Measurements from ENCODE around the gene LHFPL2. TPM values are rescaled to one million over a fixed set of nuclear protein-coding genes. Genes with fewer than 3 reads are reported as not detected.
A peak's percentile ranks its signal among the peaks of the same experiment; 100 is the strongest.

Gene LHFPL2
- total RNA-seq, 1 donor from 2014 or later = 31.2 TPM

DNA sequence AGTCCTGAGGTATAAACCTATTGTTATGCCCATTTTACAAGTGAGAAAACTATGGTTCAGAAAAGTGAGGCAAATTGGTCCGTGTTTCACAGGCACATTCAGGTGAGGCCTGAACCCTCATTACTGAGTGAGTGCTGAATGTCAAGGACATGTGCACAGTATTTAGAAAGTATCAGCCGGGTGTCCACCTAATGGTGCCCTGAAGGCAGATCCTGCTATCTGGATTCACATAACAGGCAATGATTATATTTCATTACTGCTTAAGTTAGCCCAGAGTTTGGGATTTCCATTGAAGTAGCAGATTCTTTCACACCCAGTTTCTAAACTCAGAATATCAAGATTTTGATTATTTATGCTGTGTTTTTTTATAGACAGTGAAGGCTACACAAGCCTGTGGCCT lies 142.7 kb downstream of the LHFPL2 start:
- no peak for DNase-seq (ENCODE audit: low read depth in 2 of 2)

DNA sequence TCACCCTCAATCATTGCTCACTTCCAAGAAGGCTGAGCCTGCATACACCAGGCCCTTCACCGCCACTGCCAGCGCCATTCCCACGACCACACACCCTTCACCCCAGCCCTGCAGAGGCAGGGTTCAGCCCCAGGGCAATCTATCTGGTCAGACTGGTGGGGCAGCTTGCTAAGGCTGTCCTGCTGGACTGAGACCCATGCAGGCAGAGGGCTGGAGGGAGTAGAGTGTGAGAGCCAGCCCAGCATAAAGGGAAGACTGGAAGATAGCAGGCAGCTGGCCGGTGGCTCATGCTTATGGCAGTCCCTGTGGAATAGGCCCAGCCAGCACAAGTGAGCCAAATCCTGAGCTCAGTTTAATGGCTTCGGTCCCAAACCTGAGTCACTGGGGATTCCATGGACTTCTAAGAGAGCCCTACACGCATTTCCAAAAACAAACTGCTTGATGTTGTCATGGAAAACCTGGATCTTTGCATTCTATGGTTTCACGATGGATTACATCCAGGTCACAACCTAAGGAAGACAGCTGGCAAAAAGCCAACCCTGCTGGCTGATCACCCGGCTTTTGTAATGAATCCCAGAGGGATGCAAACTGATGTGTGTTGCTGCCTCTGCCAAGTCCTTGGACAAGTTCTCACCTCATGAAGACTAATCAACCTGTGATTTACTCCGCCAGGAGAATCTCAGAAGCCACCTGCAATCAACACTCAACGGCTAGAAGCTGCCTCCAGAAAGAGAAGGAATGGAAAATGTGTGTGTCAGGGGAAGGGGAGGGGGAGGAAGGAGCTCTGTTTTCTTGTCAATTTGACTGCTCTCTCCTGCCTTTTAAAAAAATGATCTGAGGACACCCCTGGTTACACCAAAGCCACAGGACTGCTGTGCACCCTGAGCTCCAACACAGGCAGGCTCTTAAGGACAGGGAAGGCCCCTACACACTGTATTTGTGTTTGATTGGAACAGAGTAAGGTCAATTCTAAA lies 143.6 kb downstream of the LHFPL2 start:
- DNase-seq (ENCODE audit: low read depth in 2 of 2) = peak; percentile 100

DNA sequence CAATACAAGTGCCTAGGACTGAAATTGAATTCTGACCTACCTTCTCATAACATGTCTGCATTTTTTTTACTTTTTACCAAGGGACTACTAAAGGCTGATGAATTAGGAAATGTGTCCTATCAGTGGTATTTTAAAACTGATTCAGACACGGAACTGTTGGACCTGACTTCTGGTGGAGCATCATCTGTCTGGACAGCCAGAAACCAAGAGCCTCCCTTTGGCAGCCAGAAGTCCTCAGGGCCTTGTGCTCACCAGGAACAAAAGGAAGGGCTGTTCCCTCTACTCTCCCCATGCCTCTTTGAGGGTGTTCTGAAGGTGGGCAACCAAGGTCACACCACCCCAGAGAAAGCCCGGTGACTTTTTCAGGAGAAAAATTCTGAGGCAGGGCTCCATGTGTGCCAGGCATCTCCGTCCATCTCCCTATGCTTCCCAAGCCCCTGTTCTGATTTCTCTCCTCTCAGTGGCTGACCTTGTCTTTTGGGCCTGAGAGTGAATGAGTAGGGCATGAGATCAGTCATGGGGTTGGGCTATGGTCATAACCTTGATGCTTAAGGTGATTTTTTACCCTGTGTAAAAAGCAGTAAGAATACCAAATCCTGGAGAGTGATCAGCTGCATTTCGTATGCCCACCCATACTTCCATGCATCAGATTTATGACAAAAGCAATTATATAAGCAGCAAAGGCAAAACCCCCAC lies 144.5 kb downstream of the LHFPL2 start:
- DNase-seq (ENCODE audit: low read depth in 2 of 2) = no peak

DNA sequence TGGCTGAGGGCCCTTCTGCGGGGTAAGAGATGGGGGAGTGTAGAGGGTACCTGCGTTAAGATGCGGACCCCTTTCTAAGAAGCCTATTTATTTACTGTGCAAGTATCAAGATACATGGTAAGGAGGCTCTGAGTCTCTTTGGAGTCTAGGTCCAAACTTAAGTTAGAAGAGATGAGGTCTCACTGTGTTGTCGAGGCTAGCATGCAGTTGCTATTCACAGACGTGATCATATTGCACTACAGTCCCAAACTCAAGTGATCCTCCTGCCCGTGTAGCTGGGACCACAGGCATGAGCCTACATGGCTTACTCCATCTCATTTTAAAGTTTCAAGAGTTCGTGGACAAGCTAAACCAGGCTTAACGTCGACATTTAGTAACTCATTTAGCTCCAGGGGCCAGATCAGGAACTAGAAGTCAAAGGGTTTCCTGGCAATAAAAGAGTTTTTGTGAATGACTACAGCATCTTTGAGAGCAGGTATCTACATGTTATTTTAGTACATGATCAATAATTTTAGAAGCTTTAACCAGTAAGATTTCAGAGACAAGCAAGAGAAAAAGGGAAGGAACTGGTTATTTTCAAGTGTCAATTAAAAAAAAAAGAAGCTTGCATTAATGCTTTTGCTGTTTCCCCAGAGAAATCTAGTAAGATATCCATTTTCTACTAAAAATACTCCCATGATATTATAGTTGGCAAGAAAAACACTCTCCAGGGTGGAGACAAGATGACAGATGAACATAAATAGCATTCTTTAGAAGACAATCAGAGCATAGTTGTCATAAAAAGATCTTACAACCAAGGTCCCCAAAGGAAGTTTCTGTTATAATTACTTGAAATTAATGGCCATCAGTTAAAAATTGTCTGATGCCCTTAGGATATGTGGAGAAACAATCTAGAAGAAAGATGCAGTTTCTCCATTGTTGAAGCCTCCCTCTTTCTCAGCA lies 146.9 kb downstream of the LHFPL2 start:
- peak in 1 of 2 donors; percentile 45 for DNase-seq (ENCODE audit: low read depth in 2 of 2)

DNA sequence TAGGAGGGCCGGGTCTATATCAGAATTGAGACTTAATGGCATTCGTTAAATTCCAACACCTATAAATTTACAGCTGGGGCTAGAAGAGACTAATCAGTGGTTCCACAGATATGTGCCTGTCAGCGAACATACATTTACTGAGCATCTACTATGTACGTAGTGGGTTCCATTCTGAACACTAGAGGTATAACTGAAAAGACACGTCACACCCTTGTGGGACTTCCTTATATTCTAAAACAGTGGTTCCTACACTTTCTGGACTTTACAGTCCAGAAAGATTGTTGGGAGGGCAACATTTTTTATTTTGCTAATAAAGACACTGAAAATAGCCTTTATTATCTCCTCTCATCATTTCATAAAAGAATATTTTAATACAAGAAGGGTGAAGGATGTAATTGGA lies 147.7 kb downstream of the LHFPL2 start:
- no peak for DNase-seq (ENCODE audit: low read depth in 2 of 2)

DNA sequence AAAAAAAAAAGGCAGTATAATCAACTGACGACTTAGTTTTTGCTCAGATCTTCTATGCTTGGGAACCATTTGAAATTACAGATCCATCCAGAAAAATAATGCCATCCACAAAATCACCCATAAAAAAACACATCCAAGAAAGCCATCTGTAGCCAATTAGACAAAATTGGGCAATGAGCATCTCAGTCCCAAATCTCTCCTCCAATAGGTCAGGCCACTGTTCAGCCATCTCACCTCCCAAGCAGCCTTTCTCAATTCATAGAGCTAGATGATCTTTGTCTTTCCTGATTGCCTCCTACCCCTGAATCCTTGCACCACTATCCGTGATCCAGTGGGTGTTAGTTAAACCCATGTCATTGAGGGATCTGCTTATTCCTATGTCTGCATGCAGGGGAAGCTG lies 148.5 kb downstream of the LHFPL2 start:
- DNase-seq (ENCODE audit: low read depth in 2 of 2) = no peak

DNA sequence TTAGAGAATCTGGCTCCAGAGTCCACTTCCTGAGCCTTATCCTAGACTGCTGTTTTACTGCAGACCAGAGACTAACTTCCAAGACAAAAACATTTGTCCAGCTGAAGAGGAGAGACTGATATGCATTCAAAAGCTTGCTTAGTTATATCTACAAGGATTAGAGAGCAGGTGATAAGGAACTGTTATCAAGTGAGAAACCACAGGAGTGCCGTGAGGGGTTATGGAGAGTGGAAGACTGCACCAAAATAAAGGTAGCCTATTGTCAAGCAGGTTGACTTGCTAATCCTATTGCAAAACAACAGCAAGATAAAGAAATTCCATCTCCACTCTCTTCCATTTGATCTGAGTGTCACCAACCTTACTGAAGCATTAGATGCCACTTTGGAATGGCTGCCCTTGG lies 149.1 kb downstream of the LHFPL2 start:
- DNase-seq (ENCODE audit: low read depth in 2 of 2) = no peak

DNA sequence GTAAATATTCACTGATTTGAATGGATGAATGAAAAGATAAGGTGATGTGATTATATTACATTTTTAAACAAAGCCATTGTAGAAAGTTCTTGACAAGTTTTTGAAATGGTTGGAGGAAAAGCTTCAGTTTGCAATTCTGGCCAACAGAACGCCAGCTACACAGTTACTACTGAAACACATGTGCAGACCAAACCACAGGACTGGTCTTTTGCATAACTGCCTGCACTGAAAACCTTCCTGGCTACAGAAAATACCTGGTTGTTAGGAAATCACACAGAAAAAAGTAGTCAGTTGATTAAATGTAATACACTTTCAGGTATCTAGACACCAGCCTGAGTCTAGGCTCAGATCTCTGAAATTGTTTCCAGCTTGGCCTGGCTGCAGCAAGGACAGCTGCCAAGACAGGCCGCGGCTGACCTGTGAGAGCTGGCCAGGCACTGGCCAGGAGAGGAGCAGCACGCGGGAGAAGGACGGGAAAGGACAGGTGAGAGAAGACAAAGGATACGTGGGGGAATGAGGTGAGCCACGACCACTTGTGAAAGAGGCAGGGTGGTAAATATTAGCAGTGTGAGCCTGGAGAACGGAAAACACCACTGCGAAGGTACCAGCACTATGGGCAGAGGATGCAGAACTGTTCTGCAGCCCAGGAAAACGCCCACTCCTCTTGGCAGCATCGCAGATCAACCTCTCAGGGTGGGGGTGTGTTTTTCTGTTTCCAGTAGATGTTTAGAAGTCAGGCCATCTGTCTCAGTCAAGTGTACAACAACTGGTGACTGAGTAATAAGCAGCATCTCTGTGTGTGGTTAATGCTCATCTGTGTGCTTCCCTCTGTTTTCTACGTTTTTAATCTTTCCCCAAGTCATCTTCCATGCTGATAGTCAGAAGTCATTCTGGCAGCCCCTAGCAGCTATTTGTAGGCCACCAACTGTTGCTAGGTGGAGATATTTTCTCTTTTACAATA lies 150.7 kb downstream of the LHFPL2 start:
- DNase-seq (ENCODE audit: low read depth in 2 of 2) = no peak

DNA sequence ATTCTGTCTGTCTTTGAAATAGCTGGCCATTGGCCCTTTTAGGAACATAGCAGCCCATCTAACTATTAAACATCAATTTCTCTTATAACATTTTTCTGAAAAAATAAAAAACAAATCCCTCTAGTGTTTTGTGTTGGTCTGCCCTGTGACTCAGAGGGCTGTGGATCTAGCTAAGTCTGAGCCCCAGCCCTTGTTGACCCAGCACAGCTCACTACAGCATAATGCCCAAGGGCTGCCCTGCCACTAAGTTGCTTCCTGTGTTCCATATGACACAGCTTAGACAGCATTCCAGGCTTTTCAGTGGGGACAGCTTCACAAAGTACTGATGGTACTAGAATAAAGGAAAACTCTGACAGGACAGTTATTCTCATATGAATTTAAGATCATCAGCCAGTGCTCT lies 152.2 kb downstream of the LHFPL2 start:
- DNase-seq (ENCODE audit: low read depth in 2 of 2) = peak; percentile 69 to 78

DNA sequence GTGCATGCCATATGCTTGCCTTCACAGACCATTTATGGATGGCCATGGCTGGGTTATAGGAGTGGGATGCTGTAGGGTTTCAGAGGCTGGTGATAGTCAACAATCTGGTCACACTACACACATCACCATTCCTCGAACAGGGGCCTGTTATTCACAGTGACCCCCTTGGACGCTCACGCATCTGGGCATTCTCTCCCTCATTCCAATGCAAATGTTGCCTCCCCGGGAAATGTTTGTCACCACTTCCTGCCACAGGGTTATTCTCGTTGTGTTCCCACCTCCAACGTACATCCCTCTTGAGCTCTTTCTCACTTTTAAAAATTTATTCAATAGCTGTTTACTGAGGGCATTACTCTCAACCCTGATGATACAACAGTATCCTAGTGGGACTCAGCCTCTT lies 152.8 kb downstream of the LHFPL2 start:
- DNase-seq (ENCODE audit: low read depth in 2 of 2) = peak; percentile 58 to 72

DNA sequence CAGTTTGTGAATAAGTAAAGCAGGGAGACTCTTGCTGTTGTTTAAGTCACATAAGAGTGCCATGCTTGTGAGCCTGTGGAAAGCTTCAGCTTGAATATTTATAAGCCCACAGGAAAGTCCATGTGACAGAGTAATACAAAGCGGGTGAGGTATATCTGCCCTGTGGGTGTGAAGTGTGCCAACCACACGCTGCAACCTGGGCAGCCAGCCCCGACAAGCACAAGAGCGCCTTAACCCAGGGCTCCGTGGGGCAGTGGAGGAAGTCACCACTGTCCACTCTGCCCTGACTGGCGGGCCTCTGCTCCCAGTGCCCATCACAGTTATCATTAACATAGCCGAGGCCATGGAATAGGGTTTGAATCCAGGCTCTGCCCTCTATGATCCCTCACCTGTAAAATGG lies 155.9 kb downstream of the LHFPL2 start:
- no peak for DNase-seq (ENCODE audit: low read depth in 2 of 2)

DNA sequence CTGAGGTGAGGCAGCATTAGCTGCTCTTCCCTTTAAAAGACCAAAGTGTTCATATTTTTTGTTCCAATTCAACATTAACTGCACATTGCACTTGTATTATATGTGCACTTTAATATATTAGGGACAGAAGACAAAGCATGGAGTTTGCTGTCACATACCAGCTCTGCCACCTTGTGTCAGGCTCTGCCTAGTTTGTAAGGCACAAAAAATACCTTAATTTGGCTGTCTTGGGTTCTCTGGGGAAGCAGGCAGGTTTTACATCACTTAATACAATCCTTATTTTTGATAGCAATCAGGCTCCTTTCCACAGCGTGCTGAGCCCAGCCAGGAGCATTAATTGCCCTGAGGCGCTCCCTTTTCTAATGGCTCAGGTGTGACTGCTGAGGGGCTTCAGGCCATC lies 156.3 kb downstream of the LHFPL2 start:
- DNase-seq (ENCODE audit: low read depth in 2 of 2) = no peak

DNA sequence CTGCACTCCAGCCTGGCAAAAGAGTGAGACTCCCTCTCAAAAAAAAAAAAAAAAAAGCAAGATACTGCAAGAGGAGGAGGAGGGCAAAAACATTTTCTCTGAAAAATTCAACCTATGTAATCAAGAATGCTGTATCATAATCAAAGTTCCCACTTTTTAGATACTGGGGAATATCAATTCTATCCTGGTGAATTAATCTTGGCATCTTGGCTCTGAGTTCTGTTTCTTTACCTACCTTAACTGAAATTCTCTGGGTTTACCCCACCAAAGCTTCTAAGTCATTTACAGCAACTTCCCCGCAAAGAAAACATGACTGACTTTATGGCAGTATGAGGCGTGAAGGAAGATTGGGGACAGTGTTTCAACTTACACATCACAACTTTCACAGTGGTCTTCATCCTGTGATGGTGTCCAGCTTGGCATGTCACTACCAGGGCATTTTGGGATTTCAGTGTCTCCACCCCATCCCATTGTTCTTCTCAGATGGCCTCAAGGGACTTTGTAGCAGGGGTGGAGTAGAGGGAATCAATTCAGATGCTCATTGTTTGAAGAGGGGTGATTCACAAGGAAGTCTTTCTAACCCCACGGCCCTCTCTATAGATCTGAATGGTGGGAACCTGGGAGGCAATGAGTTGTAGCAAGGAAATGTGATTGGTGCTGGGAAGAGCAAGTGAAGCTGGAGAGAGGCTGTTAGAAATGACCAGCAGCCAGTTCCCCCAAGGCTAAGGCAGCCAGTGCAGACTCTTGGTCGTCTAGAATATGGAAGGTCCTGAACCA lies 157.7 kb downstream of the LHFPL2 start:
- peak in 1 of 2 donors; percentile 77 for DNase-seq (ENCODE audit: low read depth in 2 of 2)

DNA sequence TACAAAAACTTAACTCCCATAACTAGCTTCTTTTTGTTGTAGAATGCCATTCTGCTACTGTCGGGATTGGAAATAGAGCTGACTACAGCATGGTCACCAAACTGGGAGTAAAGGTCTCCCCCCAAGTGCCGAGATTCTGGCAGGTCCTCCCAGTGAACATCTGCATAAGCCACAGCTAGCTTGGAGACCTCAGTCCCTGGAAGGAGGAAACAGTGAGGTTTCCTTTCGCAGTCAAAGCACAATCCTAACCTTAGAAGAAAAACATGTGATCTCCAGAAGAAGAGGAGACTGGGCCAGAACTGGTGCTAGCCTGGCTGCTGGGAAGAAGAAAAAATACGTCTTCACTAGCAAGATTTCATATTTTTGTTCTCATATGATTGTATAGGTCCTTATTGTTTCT lies 160.7 kb downstream of the LHFPL2 start:
- no peak for DNase-seq (ENCODE audit: low read depth in 2 of 2)

DNA sequence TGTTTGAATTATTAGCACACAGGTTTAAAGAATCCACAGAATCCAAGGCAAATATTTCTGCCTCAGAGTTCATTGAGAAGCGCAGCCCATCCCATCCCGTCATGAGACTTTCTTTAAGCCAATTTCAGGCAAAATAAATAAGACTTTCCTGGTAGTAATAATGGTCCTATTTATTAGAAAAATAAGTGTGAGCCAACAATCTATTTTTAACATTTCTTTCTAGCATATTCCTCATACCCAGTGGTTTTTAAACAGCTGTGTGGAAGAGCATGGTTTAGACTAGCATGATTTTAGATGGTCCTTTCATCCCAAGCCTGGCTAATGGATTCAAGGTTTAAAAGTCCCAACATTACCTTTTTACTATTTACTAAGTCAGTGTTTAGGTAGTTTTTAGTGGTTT lies 162.4 kb downstream of the LHFPL2 start:
- no peak for DNase-seq (ENCODE audit: low read depth in 2 of 2)

DNA sequence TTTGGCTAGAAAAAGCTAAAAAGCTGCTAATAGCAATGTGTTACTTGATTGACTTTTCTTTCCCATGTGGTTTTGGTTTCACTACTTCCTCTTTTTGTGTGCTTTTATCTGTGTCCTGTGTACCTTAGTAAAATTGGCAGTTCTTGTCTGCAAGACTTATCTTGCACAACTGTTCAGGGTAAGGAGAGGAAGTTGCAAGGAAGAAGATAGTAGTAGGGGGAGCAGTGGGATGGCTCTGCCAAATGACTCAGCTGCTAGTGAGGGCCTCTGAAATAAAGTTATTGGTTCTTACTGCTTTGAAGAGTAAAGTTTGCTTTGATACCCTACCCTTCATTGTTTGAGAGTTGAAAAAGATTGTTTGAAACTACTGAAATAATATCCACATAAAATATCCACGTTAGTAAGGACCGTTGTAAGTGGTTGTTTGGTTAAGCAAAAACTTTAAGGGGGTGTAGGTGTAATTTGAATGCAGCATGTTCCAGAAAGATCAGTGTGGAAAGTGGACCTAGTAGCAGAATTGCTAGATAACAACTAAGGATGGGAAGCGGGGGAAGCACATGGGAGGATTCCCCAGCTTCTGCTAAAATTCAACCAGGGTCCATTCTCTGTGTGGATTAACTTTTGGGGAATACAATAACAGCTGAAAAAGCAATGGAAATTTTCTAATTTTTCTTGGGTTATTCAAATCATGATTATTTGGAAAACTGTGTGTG lies 164.6 kb downstream of the LHFPL2 start:
- DNase-seq (ENCODE audit: low read depth in 2 of 2) = peak in 1 of 2 donors; percentile 70

DNA sequence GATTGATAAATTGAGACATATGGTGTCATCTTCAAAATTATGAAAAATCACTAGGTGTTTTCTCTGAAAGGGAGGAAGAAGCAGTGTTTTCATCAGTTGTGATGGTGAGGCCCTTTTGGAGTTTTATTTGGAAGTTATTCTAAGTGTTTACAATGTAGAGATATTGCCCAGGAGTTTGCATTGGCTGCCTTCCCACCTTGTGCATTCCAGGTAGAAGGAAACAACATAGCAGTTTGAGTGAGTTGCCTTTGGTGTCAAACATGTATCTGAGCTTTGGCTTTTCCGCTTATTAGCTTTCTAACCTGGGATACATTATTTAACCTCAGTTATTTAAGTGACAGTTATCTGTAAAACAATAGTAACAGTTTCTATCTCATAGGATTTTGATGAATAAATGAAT lies 165.6 kb downstream of the LHFPL2 start:
- DNase-seq (ENCODE audit: low read depth in 2 of 2) = no peak

DNA sequence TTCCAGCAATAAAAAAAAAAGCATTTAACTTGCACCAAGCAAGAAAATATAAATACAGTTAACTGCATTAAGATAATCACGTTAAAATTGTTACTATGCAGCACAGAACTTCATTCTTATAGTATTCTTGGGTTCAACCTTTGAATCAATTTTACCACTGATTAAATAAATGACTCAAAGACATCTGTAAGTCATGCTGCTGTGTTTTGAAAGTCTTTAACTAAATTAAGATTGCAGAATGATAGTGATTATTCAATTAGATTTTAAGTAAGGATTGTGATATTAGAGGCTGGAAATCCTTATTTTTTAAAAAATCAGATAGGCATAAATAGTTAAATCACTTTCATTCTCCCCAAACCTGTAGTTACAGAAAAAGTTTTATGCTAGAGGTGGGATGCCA lies 171.8 kb downstream of the LHFPL2 start:
- no peak for DNase-seq (ENCODE audit: low read depth in 2 of 2)

DNA sequence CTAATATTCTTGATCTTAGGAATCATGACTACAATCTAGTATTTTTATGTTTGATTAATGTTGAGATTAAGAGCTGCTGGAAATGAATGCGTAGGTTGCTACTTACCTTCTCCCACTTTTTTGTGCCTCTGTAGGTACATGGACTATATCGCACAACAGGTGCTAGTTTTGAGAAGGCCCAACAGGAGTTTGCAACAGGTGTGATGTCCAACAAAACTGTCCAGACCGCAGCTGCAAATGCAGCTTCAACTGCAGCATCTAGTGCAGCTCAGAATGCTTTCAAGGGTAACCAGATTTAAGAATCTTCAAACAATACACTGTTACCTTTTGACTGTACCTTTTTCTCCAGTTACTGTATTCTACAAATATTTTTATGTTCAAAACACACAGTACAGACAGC lies 173.2 kb downstream of the LHFPL2 start:
- no peak for DNase-seq (ENCODE audit: low read depth in 2 of 2)

All from lung microvascular endothelial cell (primary cell).